Right atrium auricular region (tissue), 2 donors: ENCODE measurements around the gene CER1. TPM values are rescaled to one million over a fixed set of nuclear protein-coding genes. Genes with fewer than 3 reads are reported as not detected.

ENCODE experiments used
- DNase-seq: peaks from one replicate; pipeline ENCODE4 v3.0.0-alpha.2; 2019; ENCODE audit warnings: low spot score
- H3K27ac ChIP-seq, 2 donors: fragments of 200-600 bp; sonication (generic); 1 replicate in 1 of 2; 2 replicates in 1 of 2; pipeline ENCODE4 v1.5.1; 2016 to 2019
- H3K27me3 ChIP-seq, 2 donors: fragments of 200-600 bp; sonication (generic); one replicate each; pipeline versions ENCODE4 v1.5.1 to v1.6.0; 2017 to 2019
- H3K36me3 ChIP-seq: fragments of 200-600 bp; sonication (generic); one replicate; pipeline ENCODE4 v1.5.1; 2016
- H3K4me1 ChIP-seq, 2 donors: fragments of 200-600 bp; sonication (generic); one replicate each; pipeline versions ENCODE4 v1.5.1 to v1.6.0; 2017 to 2019
- H3K4me3 ChIP-seq, 2 donors: fragments of 200-600 bp; sonication (generic); 1 replicate in 1 of 2; 2 replicates in 1 of 2; pipeline ENCODE4 v1.5.1; 2017 to 2019; ENCODE audit warnings: mild to moderate bottlenecking in 1 of 2, moderate library complexity in 1 of 2
- H3K9me3 ChIP-seq, 2 donors: fragments of 200-600 bp; sonication (generic); one replicate each; pipeline ENCODE4 v1.5.1; 2019
- total RNA-seq, 2 donors: library from RNA; depleted of rRNA; stranded (reverse); fragments of >200 nt; gene quantifications; one replicate each; pipeline ENCODE4 v1.1.0, GENCODE V29; 2016
- TF ChIP-seq, protein P1 (sequence below), 2 donors: fragments of 200-600 bp; sonication (generic); IDR thresholded peaks; one replicate each; pipeline ENCODE4 v1.5.1; 2019; ENCODE audit warnings: antibody characterized with exemption in 2 of 2

The CER1 gene
- total RNA-seq, 2 donors from 2014 or later = not detected

DNA sequence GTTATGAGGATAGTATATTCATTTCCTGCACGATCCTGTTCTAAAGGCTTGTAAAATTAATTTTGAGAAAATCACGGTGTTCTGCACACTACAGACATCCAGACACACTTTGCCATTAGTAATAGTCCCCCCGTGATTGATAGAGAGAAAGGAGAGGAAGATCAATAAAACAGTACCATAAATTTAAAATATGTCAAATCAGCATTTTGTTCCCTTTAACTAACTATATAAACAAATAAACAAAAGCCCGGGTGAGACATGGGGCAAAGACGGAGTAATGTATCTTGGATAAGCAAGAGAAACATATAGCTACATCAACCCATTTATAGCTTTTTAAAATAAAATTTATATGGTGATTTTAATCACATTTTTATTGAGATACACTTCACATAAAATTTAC, 10.6 kb upstream of the CER1 start:
- TF ChIP-seq, protein P1, sequence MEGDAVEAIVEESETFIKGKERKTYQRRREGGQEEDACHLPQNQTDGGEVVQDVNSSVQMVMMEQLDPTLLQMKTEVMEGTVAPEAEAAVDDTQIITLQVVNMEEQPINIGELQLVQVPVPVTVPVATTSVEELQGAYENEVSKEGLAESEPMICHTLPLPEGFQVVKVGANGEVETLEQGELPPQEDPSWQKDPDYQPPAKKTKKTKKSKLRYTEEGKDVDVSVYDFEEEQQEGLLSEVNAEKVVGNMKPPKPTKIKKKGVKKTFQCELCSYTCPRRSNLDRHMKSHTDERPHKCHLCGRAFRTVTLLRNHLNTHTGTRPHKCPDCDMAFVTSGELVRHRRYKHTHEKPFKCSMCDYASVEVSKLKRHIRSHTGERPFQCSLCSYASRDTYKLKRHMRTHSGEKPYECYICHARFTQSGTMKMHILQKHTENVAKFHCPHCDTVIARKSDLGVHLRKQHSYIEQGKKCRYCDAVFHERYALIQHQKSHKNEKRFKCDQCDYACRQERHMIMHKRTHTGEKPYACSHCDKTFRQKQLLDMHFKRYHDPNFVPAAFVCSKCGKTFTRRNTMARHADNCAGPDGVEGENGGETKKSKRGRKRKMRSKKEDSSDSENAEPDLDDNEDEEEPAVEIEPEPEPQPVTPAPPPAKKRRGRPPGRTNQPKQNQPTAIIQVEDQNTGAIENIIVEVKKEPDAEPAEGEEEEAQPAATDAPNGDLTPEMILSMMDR (IDR thresholded peaks at IDR 0.05) = no peak
- H3K9me3 ChIP-seq = no peaks in the 10 kb centered on the region
- H3K4me3 ChIP-seq = no peak overlapping the region
- H3K27ac ChIP-seq = no peak overlapping the region
- no peaks in the 10 kb centered on the region for H3K4me1 ChIP-seq
- H3K36me3 ChIP-seq = no peaks in the 10 kb centered on the region
- no peaks in the 10 kb centered on the region for H3K27me3 ChIP-seq
- no peak for DNase-seq

DNA sequence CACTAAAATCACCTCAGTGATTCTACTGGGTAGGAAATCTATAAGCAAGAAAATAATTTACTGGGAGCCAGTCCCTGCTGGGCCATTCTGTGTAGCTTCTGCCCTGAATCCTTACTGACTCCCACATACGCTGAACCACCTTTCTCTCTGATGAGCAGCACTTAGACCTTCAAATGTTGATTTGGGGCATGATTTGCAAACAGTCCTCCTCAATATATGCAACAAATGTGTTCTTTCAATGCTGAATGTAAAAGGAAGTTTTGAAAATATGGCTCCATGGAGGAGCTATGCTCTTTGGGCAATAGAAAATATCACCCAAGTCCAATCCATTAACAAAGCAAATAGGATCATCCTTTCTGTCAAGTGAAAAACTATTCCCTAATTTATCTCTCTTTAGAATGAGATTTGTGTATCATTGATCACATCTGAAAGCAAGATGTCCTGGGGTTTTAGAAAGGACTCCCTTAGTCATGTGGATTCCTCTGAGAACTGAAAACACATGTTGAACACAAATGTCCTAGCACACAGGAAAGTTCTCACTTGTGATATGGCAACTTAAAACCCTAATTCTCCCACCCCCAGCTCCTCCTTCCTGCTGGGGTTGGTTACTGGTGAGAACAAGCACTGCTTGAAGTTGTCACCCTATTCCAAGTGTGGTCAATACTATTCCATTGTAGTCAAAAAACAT, 8.9 kb upstream of the CER1 start:
- Histone ChIP-seq H3K9me3 (no peaks in the 10 kb centered on the region), H3K27me3 (no peaks in the 10 kb centered on the region), H3K36me3 (no peaks in the 10 kb centered on the region), H3K4me1 (no peaks in the 10 kb centered on the region), H3K4me3 (no peak overlapping the region), H3K27ac (no peak overlapping the region)
- TF ChIP-seq, protein P1 (IDR thresholded peaks at IDR 0.05) = no peak
- DNase-seq = no peak

DNA sequence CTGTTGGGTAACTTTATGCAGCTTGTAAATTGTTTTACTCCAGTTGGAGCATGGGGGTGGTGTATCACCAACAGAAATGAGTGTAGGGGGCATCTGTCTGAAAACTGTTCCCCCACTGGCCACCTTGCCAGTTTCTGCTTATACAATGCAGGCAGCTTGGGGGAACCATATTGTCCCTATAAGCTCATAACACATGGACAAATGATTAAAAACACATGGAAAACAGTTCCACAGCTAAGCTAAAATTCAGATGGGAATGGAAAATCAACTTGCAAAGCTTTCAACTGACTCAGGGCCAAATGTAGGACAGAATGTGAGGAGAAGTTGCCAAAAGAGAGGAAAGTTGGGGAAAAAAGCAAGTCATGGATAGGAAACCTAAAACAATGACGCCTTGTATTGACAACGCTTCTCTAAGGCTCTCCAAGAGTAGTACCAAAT, 7.9 kb upstream of the CER1 start:
- H3K27ac ChIP-seq = no peak overlapping the region

DNA sequence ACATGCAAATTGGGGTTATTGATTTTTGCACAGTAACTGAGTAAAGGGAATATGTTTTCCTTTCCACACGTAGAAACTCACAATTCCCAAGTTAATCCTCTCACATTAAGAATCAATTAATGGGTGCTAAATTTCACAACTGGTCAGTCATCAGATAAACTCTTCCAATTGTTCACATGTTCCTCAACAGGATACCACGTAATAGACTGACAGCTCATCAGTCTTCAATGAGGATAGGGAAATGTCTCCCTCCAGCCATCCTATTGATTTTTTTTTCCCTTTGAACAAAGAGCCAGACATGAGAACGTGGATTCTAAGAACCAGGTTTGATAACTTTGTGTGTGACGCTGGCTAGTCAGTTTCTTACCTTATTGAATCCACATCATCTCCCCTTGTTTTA, 768 bp upstream of the CER1 start:
- Histone ChIP-seq H3K27ac (no peak overlapping the region), H3K4me3 (no peak overlapping the region), H3K27me3 (no peaks in the 10 kb centered on the region), H3K4me1 (no peaks in the 10 kb centered on the region), H3K36me3 (no peaks in the 10 kb centered on the region), H3K9me3 (no peaks in the 10 kb centered on the region)
- DNase-seq = no peak
- TF ChIP-seq, protein P1 (IDR thresholded peaks at IDR 0.05) = no peak

More for the DNA sequence above, 7.9 kb upstream of the CER1 start:
- DNase-seq = no peak
- Histone ChIP-seq H3K4me3 (no peak overlapping the region), H3K27me3 (no peaks in the 10 kb centered on the region), H3K9me3 (no peaks in the 10 kb centered on the region), H3K36me3 (no peaks in the 10 kb centered on the region), H3K4me1 (no peaks in the 10 kb centered on the region)
- TF ChIP-seq, protein P1 (IDR thresholded peaks at IDR 0.05) = no peak

DNA sequence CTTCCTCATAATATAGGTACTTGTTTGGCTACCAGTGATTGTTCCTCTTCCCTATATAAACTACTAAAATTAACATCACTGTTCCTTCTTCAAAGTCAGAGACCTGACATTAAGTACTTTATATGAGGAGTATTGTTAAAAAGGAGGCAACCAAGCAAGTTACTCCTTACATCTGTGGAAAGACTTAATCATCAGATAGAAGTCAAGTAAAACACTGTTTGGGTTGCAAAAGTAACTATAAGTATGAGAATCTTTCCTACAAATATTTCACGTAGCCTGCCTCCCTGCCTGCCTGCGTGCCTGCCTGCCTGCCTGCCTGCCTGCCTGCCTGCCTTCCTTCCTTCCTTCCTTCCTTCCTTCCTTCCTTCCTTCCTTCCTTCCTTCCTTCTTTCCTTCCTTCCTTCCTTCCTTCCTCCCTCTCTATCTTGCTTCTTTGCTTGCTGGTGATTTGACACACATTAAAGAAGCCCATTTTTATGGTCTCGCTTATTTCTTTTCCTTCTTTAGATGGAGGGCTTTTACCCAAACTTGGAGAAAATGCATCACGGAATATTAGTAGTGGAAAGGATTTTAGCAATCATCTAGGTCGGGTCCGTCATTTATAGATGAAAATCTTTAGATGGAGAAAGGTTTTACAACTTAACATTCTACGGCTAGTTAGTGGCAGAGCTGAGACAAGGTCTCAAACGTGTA, 3.2 kb downstream of the CER1 start:
- H3K9me3 ChIP-seq = no peaks in the 10 kb centered on the region
- no peak for DNase-seq
- no peak overlapping the region for H3K27ac ChIP-seq
- no peak overlapping the region for H3K4me3 ChIP-seq
- H3K4me1 ChIP-seq = no peaks in the 10 kb centered on the region
- no peaks in the 10 kb centered on the region for H3K36me3 ChIP-seq
- H3K27me3 ChIP-seq = no peaks in the 10 kb centered on the region
- TF ChIP-seq, protein P1 (IDR thresholded peaks at IDR 0.05) = no peak
